Measurements from ENCODE around the gene GATM. TPM values are rescaled to one million over a fixed set of nuclear protein-coding genes. Genes with fewer than 3 reads are reported as not detected.
A peak's percentile ranks its signal among the peaks of the same experiment; 100 is the strongest.

GATM gene
- total RNA-seq, 1 donor from 2014 or later = 7.3 TPM

DNA sequence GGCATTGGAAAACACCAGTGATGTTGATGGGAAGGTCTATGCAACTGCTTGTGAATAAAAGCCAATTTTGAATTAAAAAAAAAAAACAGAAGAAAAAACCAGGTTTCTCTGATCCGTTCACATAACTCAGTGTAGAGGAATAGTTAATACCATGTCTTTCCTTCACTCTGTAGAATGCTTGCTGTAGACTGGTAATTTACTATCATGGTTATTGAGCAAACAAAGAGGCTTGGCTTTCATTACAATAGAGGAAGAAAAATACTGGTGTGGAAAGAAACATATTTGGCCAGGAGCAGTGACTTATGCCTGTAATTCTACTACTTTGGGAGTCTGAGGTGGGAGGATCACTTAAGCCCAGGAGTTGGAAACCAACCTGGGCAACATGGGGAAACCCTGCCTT lies 41.1 kb downstream of the GATM start:
- H3K4me3 Mint-ChIP-seq = no peak overlapping the region
- DNase-seq (ENCODE audit: low spot score in 2 of 2, unreplicated experiment in 2 of 2) = no peak
- H3K27me3 Mint-ChIP-seq (ENCODE audit: low read depth) = peaks cover under 1% of the 10 kb centered on the region
- no peak overlapping the region for H3K27ac Mint-ChIP-seq
- H3K36me3 Mint-ChIP-seq = no peaks in the 10 kb centered on the region
- TF ChIP-seq, protein P1, sequence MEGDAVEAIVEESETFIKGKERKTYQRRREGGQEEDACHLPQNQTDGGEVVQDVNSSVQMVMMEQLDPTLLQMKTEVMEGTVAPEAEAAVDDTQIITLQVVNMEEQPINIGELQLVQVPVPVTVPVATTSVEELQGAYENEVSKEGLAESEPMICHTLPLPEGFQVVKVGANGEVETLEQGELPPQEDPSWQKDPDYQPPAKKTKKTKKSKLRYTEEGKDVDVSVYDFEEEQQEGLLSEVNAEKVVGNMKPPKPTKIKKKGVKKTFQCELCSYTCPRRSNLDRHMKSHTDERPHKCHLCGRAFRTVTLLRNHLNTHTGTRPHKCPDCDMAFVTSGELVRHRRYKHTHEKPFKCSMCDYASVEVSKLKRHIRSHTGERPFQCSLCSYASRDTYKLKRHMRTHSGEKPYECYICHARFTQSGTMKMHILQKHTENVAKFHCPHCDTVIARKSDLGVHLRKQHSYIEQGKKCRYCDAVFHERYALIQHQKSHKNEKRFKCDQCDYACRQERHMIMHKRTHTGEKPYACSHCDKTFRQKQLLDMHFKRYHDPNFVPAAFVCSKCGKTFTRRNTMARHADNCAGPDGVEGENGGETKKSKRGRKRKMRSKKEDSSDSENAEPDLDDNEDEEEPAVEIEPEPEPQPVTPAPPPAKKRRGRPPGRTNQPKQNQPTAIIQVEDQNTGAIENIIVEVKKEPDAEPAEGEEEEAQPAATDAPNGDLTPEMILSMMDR (IDR thresholded peaks at IDR 0.05; ENCODE audit: unreplicated experiment) = no peak
- H3K4me1 Mint-ChIP-seq = peaks cover 6% of the 10 kb centered on the region
- no peaks in the 10 kb centered on the region for H3K9me3 Mint-ChIP-seq

DNA sequence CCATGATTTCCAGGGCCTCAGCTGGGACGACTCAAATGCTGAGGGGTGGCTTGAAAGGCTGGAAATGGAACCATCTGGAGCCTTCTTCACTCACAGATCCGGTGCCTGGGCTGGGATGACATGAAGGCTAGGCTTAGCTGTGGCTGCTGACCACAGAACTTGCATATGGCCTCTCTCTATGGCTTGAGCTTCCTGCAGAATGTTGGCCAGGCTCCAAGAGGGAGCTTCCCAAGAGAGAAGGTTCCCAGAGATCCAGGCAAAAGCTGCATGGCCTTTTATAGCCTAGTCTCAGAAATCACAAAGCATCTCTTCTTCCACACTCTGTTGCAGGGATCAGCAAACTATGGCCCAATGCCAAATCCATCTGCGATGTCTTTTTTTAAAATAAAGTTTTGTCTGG lies 44.8 kb downstream of the GATM start:
- peaks cover 8% of the 10 kb centered on the region for H3K4me1 Mint-ChIP-seq
- TF ChIP-seq, protein P1 (IDR thresholded peaks at IDR 0.05; ENCODE audit: unreplicated experiment) = no peak
- no peaks in the 10 kb centered on the region for H3K9me3 Mint-ChIP-seq
- peak overlapping the region; percentile 45 for H3K27ac Mint-ChIP-seq
- no peak overlapping the region for H3K4me3 Mint-ChIP-seq
- no peaks in the 10 kb centered on the region for H3K36me3 Mint-ChIP-seq
- peak in 1 of 2 experiments; percentile 46 for DNase-seq (ENCODE audit: low spot score in 2 of 2, unreplicated experiment in 2 of 2)
- H3K27me3 Mint-ChIP-seq (ENCODE audit: low read depth) = no peaks in the 10 kb centered on the region

DNA sequence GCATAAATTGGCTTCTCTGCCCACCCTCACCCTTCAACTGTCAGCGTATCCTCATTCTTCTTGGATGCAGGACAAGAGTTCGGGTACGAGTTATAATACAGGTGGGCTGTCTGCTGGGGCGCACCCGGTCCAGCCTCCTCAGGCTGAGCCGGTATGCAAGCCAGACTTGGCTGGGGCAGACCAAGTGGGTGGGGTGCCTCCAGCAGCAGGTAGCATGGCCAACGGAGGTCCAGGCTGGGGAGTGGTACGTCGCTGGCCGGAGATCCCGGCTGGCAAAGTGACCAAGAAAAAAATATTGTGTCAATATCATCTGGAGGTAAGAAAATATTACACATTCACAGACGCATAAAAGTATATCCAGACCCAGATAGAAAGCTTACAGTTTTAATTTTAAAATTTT lies 45.6 kb downstream of the GATM start:
- Mint-ChIP-seq H3K4me1 (peaks cover 8% of the 10 kb centered on the region), H3K36me3 (no peaks in the 10 kb centered on the region), H3K27ac (peak overlapping the region; percentile 66), H3K4me3 (no peak overlapping the region), H3K9me3 (no peaks in the 10 kb centered on the region), H3K27me3 (ENCODE audit: low read depth) (no peaks in the 10 kb centered on the region)
- TF ChIP-seq, protein P1 (IDR thresholded peaks at IDR 0.05; ENCODE audit: unreplicated experiment) = no peak
- no peak for DNase-seq (ENCODE audit: low spot score in 2 of 2, unreplicated experiment in 2 of 2)

DNA sequence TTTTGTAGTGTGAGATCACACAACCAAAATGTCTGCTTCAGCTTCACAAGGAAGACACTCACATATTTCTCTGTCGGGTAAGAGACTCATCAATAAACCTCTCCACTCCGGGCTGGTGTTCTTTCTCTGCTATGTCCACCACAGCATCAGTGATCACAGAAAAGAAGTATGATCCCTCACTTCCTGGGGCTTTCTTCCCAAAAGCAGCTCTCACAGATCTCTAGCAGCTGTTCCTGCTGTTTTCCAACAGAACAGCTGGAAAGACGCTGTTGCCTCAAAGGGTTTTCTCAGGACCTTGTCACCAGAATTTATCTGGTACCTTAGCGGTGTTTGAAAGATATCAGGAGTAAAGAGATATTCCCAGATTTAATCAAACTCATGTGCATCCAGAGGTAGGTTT lies 46.4 kb downstream of the GATM start:
- Mint-ChIP-seq H3K4me1 (peaks cover 8% of the 10 kb centered on the region), H3K36me3 (no peaks in the 10 kb centered on the region), H3K4me3 (peak overlapping the region; percentile 13), H3K27me3 (ENCODE audit: low read depth) (no peaks in the 10 kb centered on the region), H3K27ac (peak overlapping the region; percentile 66), H3K9me3 (no peaks in the 10 kb centered on the region)
- TF ChIP-seq, protein P1 (IDR thresholded peaks at IDR 0.05; ENCODE audit: unreplicated experiment) = no peak
- DNase-seq (ENCODE audit: low spot score in 2 of 2, unreplicated experiment in 2 of 2) = no peak

DNA sequence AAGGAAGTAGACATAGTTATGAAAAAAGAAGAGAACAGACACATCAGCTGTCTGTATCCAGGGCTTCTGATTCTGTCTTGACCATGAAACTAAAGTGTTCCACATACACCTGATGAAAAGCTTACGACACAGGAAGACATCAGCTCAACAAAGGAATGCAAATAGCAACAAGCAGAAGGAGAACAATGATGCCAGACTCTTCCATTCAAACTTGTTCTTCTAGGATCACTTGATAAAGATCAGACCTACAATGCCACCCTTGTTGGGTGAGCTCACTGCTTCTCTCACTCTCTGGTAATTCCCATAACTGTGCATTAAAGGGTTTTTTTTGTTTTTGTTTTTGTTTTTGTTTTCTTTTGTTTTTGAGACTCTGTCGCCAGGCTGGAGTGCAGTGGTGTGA lies 49.7 kb downstream of the GATM start:
- TF ChIP-seq, protein P1 (IDR thresholded peaks at IDR 0.05; ENCODE audit: unreplicated experiment) = no peak
- DNase-seq (ENCODE audit: low spot score in 2 of 2, unreplicated experiment in 2 of 2) = no peak
- Mint-ChIP-seq H3K27me3 (ENCODE audit: low read depth) (peaks cover 6% of the 10 kb centered on the region), H3K4me1 (peaks cover 8% of the 10 kb centered on the region), H3K27ac (no peak overlapping the region), H3K4me3 (no peak overlapping the region), H3K36me3 (no peaks in the 10 kb centered on the region), H3K9me3 (no peaks in the 10 kb centered on the region)

DNA sequence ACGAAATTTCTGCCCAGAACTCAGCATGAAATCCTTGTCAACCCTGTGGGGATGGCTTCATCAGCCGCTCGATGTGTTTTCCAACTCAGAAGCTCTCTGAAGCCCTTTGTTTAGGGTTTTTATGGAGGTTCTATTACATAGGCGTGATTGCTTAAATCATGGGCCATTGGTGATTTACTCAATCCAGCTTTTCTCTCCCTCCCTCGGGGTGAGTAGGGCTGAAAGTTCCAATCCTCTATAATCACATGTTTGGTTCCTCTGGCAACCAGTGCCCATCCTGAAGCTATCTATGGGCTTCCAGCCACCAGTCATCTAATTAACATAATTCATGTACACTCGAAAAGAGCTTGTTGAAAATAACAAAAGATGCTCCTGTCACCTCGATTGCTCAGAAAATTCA lies 51.6 kb downstream of the GATM start:
- H3K27ac Mint-ChIP-seq = no peak overlapping the region

More for the DNA sequence above, 51.6 kb downstream of the GATM start:
- no peak overlapping the region for H3K4me3 Mint-ChIP-seq
- TF ChIP-seq, protein P1 (IDR thresholded peaks at IDR 0.05; ENCODE audit: unreplicated experiment) = no peak
- H3K4me1 Mint-ChIP-seq = peaks cover 2% of the 10 kb centered on the region
- peaks cover 8% of the 10 kb centered on the region for H3K27me3 Mint-ChIP-seq (ENCODE audit: low read depth)
- H3K36me3 Mint-ChIP-seq = no peaks in the 10 kb centered on the region
- DNase-seq (ENCODE audit: low spot score in 2 of 2, unreplicated experiment in 2 of 2) = no peak
- no peaks in the 10 kb centered on the region for H3K9me3 Mint-ChIP-seq

All from mesothelial cell of epicardium (in vitro differentiated cells).